ENCODE measurements around the gene COA6. TPM values are rescaled to one million over a fixed set of nuclear protein-coding genes. Genes with fewer than 3 reads are reported as not detected.
A peak's percentile ranks its signal among the peaks of the same experiment; 100 is the strongest.

COA6 gene
- total and polyA plus RNA-seq, 4 donors = 14.9 to 38.0 (median 29.5) TPM

GRCh38 chr1:234401658-234402057, 28.4 kb downstream of the COA6 start:
- H3K4me1 ChIP-seq (ENCODE audit: control insufficient read depth, insufficient read depth, low read length) = no peaks in the 10 kb centered on the region
- no peak overlapping the region for H3K27ac ChIP-seq (ENCODE audit: low read depth, low read length)
- no peak for DNase-seq (ENCODE audit: low read depth in 4 of 6, low spot score in 6 of 6)
- H3K9me3 ChIP-seq (ENCODE audit: control insufficient read depth, insufficient read depth, low read length) = no peaks in the 10 kb centered on the region
- no peak overlapping the region for H3K4me3 ChIP-seq (ENCODE audit: low read depth, low read length)
- 92% methylated on average over 2 of the region's 3 CpGs for WGBS (ENCODE audit: insufficient coverage)
- no peaks in the 10 kb centered on the region for H3K27me3 ChIP-seq (ENCODE audit: control insufficient read depth, insufficient read depth, low read length)
- peaks cover 4% of the 10 kb centered on the region for H3K36me3 ChIP-seq (ENCODE audit: control insufficient read depth, insufficient read depth, low read length)

DNA sequence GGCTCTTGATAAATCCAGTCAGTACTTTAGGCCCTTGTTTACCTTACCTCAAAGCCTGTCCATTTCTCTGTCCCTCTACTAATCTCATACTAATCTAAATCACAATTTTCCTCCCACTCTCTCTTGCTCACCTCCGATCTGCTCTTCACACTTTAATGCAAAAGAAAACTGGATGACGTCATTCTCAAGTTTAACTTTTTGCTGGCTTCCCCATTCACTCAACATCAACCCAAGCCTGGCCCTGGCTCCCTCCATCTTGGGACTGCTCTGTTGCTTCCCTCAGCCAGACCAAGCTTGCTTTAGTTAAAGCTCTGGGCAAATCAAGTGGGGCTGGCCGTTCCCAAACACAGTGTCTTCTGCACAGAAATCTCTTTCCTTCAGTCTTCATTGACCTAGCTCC, 29.7 kb downstream of the COA6 start:
- Histone ChIP-seq H3K4me3 (ENCODE audit: low read depth, low read length) (no peak overlapping the region), H3K27me3 (ENCODE audit: control insufficient read depth, insufficient read depth, low read length) (no peaks in the 10 kb centered on the region), H3K4me1 (ENCODE audit: control insufficient read depth, insufficient read depth, low read length) (no peaks in the 10 kb centered on the region), H3K27ac (ENCODE audit: low read depth, low read length) (no peak overlapping the region), H3K9me3 (ENCODE audit: control insufficient read depth, insufficient read depth, low read length) (no peaks in the 10 kb centered on the region), H3K36me3 (ENCODE audit: control insufficient read depth, insufficient read depth, low read length) (peaks cover 4% of the 10 kb centered on the region)
- no peak for DNase-seq (ENCODE audit: low read depth in 4 of 6, low spot score in 6 of 6)
- WGBS (ENCODE audit: insufficient coverage) = 94% methylated on average over 3 of the region's 3 CpGs

DNA sequence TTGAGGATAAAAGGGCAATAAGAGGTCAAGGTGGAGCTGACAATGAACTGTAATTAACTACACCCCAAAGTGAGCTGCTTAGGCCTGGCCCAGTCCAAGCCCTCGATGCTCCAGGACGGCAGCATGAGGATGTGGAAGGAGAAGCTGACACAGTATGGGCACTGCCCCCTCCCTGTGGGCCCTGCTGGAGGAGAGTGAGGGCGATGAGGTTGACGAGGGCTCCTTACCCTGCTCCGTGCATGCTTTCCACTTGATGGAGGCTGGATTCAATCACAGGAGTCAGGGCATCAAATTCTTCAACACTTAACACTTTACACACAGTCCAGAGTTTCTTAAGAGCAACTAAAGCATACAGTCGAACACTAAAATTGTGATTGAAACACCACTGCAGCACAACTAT, 32.4 kb downstream of the COA6 start:
- Histone ChIP-seq H3K27me3 (ENCODE audit: control insufficient read depth, insufficient read depth, low read length) (no peaks in the 10 kb centered on the region), H3K4me1 (ENCODE audit: control insufficient read depth, insufficient read depth, low read length) (no peaks in the 10 kb centered on the region), H3K9me3 (ENCODE audit: control insufficient read depth, insufficient read depth, low read length) (no peaks in the 10 kb centered on the region), H3K36me3 (ENCODE audit: control insufficient read depth, insufficient read depth, low read length) (peaks cover 7% of the 10 kb centered on the region), H3K27ac (ENCODE audit: low read depth, low read length) (no peak overlapping the region), H3K4me3 (ENCODE audit: low read depth, low read length) (no peak overlapping the region)
- no peak for DNase-seq (ENCODE audit: low read depth in 4 of 6, low spot score in 6 of 6)
- 62% methylated on average over 2 of the region's 6 CpGs for WGBS (ENCODE audit: insufficient coverage)

- 96% methylated on average over 2 of the region's 4 CpGs for WGBS (ENCODE audit: insufficient coverage)
- H3K27ac ChIP-seq (ENCODE audit: low read depth, low read length) = no peak overlapping the region
- no peak overlapping the region for H3K4me3 ChIP-seq (ENCODE audit: low read depth, low read length)
- no peaks in the 10 kb centered on the region for H3K4me1 ChIP-seq (ENCODE audit: control insufficient read depth, insufficient read depth, low read length)
- DNase-seq (ENCODE audit: low read depth in 4 of 6, low spot score in 6 of 6) = no peak
- no peaks in the 10 kb centered on the region for H3K27me3 ChIP-seq (ENCODE audit: control insufficient read depth, insufficient read depth, low read length)
- peaks cover 10% of the 10 kb centered on the region for H3K36me3 ChIP-seq (ENCODE audit: control insufficient read depth, insufficient read depth, low read length)
- no peaks in the 10 kb centered on the region for H3K9me3 ChIP-seq (ENCODE audit: control insufficient read depth, insufficient read depth, low read length)
Measured at GRCh38 chr1:234406871-234407270, 33.6 kb downstream of the COA6 start.

GRCh38 chr1:234408757-234409156, 35.5 kb downstream of the COA6 start:
- no peaks in the 10 kb centered on the region for H3K9me3 ChIP-seq (ENCODE audit: control insufficient read depth, insufficient read depth, low read length)
- H3K36me3 ChIP-seq (ENCODE audit: control insufficient read depth, insufficient read depth, low read length) = peaks cover 21% of the 10 kb centered on the region
- no peak overlapping the region for H3K27ac ChIP-seq (ENCODE audit: low read depth, low read length)
- DNase-seq (ENCODE audit: low read depth in 4 of 6, low spot score in 6 of 6) = no peak
- no peak overlapping the region for H3K4me3 ChIP-seq (ENCODE audit: low read depth, low read length)
- no peaks in the 10 kb centered on the region for H3K4me1 ChIP-seq (ENCODE audit: control insufficient read depth, insufficient read depth, low read length)
- H3K27me3 ChIP-seq (ENCODE audit: control insufficient read depth, insufficient read depth, low read length) = no peaks in the 10 kb centered on the region
- 100% methylated on average over 2 of the region's 9 CpGs for WGBS (ENCODE audit: insufficient coverage)

- peaks cover 21% of the 10 kb centered on the region for H3K36me3 ChIP-seq (ENCODE audit: control insufficient read depth, insufficient read depth, low read length)
- WGBS (ENCODE audit: insufficient coverage) = 89% methylated on average over 3 of the region's 5 CpGs
- H3K4me3 ChIP-seq (ENCODE audit: low read depth, low read length) = no peak overlapping the region
- peak; percentile 6 to 81 (median 11) for DNase-seq (ENCODE audit: low read depth in 4 of 6, low spot score in 6 of 6)
- H3K9me3 ChIP-seq (ENCODE audit: control insufficient read depth, insufficient read depth, low read length) = no peaks in the 10 kb centered on the region
- H3K27ac ChIP-seq (ENCODE audit: low read depth, low read length) = no peak overlapping the region
- no peaks in the 10 kb centered on the region for H3K4me1 ChIP-seq (ENCODE audit: control insufficient read depth, insufficient read depth, low read length)
- no peaks in the 10 kb centered on the region for H3K27me3 ChIP-seq (ENCODE audit: control insufficient read depth, insufficient read depth, low read length)
Measured at GRCh38 chr1:234409328-234409727, 36.1 kb downstream of the COA6 start.

- Histone ChIP-seq H3K27me3 (ENCODE audit: control insufficient read depth, insufficient read depth, low read length) (no peaks in the 10 kb centered on the region), H3K4me1 (ENCODE audit: control insufficient read depth, insufficient read depth, low read length) (no peaks in the 10 kb centered on the region), H3K27ac (ENCODE audit: low read depth, low read length) (no peak overlapping the region), H3K36me3 (ENCODE audit: control insufficient read depth, insufficient read depth, low read length) (peaks cover 31% of the 10 kb centered on the region), H3K9me3 (ENCODE audit: control insufficient read depth, insufficient read depth, low read length) (no peaks in the 10 kb centered on the region), H3K4me3 (ENCODE audit: low read depth, low read length) (no peak overlapping the region)
- WGBS (ENCODE audit: insufficient coverage) = 92% methylated on average over 7 of the region's 11 CpGs
- no peak for DNase-seq (ENCODE audit: low read depth in 4 of 6, low spot score in 6 of 6)
Measured at GRCh38 chr1:234412830-234413229, 39.6 kb downstream of the COA6 start.

DNA sequence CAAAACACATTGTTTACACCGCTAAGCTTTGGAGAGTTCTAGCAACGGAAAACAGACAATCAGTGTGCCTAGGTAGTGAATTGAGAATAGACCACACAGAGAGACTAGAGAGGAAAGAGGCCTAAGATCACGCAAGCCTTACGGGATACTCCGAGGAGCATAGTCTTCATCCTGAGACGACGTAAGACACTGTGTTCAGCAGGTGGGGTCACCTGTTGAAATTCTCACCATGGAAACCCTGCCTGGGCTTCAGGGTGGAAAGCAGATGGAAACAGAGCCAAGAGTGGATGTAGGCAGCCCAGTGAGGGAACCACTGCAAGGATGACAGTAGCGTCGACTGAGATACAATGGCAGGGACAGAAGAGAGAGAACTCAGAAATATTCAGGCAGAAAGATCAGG, 40.2 kb downstream of the COA6 start:
- H3K27ac ChIP-seq (ENCODE audit: low read depth, low read length) = no peak overlapping the region
- WGBS (ENCODE audit: insufficient coverage) = 90% methylated on average over 9 of the region's 9 CpGs

DNA sequence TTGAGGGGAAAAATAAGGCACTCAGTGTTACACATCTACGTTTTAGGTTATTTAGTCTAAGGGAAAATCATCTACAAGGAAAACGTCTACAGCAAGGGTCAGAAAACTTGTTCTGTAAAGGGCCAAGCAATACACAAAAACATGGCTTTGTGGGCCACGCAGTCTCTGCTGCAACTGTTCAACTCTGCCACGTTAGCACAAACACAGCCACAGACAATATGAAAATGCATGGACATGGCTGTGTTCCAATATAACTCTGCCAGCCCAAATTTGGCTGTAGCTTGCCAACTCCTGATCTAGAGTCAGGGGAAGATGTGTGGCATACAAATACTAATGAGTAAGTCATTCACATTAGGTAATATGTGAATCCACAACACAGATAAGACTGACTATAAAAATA, 40.7 kb downstream of the COA6 start:
- no peaks in the 10 kb centered on the region for H3K4me1 ChIP-seq (ENCODE audit: control insufficient read depth, insufficient read depth, low read length)
- DNase-seq (ENCODE audit: low read depth in 4 of 6, low spot score in 6 of 6) = peak in 2 of 6 donors; percentile 20 to 58
- H3K4me3 ChIP-seq (ENCODE audit: low read depth, low read length) = no peak overlapping the region
- WGBS (ENCODE audit: insufficient coverage) = 45% methylated on average over 2 of the region's 4 CpGs
- no peak overlapping the region for H3K27ac ChIP-seq (ENCODE audit: low read depth, low read length)
- no peaks in the 10 kb centered on the region for H3K9me3 ChIP-seq (ENCODE audit: control insufficient read depth, insufficient read depth, low read length)
- H3K36me3 ChIP-seq (ENCODE audit: control insufficient read depth, insufficient read depth, low read length) = peaks cover 31% of the 10 kb centered on the region
- H3K27me3 ChIP-seq (ENCODE audit: control insufficient read depth, insufficient read depth, low read length) = no peaks in the 10 kb centered on the region

More for the DNA sequence above, 40.2 kb downstream of the COA6 start:
- H3K4me1 ChIP-seq (ENCODE audit: control insufficient read depth, insufficient read depth, low read length) = no peaks in the 10 kb centered on the region
- no peaks in the 10 kb centered on the region for H3K9me3 ChIP-seq (ENCODE audit: control insufficient read depth, insufficient read depth, low read length)
- H3K4me3 ChIP-seq (ENCODE audit: low read depth, low read length) = no peak overlapping the region
- no peak for DNase-seq (ENCODE audit: low read depth in 4 of 6, low spot score in 6 of 6)
- H3K36me3 ChIP-seq (ENCODE audit: control insufficient read depth, insufficient read depth, low read length) = peaks cover 31% of the 10 kb centered on the region
- no peaks in the 10 kb centered on the region for H3K27me3 ChIP-seq (ENCODE audit: control insufficient read depth, insufficient read depth, low read length)

- 88% methylated on average over 8 of the region's 8 CpGs for WGBS (ENCODE audit: insufficient coverage)
- H3K36me3 ChIP-seq (ENCODE audit: control insufficient read depth, insufficient read depth, low read length) = peaks cover 29% of the 10 kb centered on the region
- H3K27me3 ChIP-seq (ENCODE audit: control insufficient read depth, insufficient read depth, low read length) = no peaks in the 10 kb centered on the region
- H3K4me3 ChIP-seq (ENCODE audit: low read depth, low read length) = no peak overlapping the region
- DNase-seq (ENCODE audit: low read depth in 4 of 6, low spot score in 6 of 6) = no peak
- no peak overlapping the region for H3K27ac ChIP-seq (ENCODE audit: low read depth, low read length)
- H3K4me1 ChIP-seq (ENCODE audit: control insufficient read depth, insufficient read depth, low read length) = no peaks in the 10 kb centered on the region
- no peaks in the 10 kb centered on the region for H3K9me3 ChIP-seq (ENCODE audit: control insufficient read depth, insufficient read depth, low read length)
Measured at GRCh38 chr1:234427950-234428646, 54.8 kb downstream of the COA6 start.
